ENCODE results near the gene SPRED2. TPM values are rescaled to one million over a fixed set of nuclear protein-coding genes. Genes with fewer than 3 reads are reported as not detected.

Gene SPRED2
- total and polyA plus RNA-seq, 2 of the 8 experiments (the other 6 are each of a cell fraction or from before 2014, with no cell fraction given): 15.3 to 22.5 TPM

GRCh38 chr2:65366595-65367125 lies 65.7 kb downstream of the SPRED2 start:
- DNase-seq (ENCODE audit: low read depth in 1 of 2, low spot score in 2 of 2): no peak
- Histone ChIP-seq H2BK20ac (ENCODE audit: low read length) (no peak overlapping the region), H4K91ac (replicated peaks; ENCODE audit: insufficient read length, low read length) (no peak overlapping the region), H4K8ac (ENCODE audit: extremely low read depth, insufficient read depth, low read length) (no peak overlapping the region), H2AK5ac (ENCODE audit: low read depth, low read length) (no peak overlapping the region), H2BK12ac (ENCODE audit: low read depth, low read length) (no peak overlapping the region), H3K27me3 (replicated peaks in 1 of 4; ENCODE audit: control insufficient read depth in 3 of 4, extremely low read depth in 1 of 4, insufficient read depth in 3 of 4, low read length in 3 of 4) (no peaks in the 10 kb centered on the region), H3K4me1 (replicated peaks in 1 of 4; ENCODE audit: control insufficient read depth in 3 of 4, insufficient read depth in 4 of 4, low read length in 3 of 4) (peaks cover 0 to 9% (median 2%) of the 10 kb centered on the region in 4 experiments; a peak in 4 of 7 replicates), H3K4me2 (ENCODE audit: insufficient read depth in 1 of 2, low read depth in 2 of 2, low read length in 2 of 2) (no peak overlapping the region), H3K79me2 (ENCODE audit: control insufficient read depth in 1 of 2, insufficient read depth in 2 of 2, low read length in 2 of 2) (no peaks in the 10 kb centered on the region; a peak in 1 of 4 replicates), H3K36me3 (ENCODE audit: control insufficient read depth in 2 of 4, insufficient read depth in 4 of 4, low read length in 3 of 4) (no peaks in the 10 kb centered on the region), H4K5ac (ENCODE audit: insufficient read length, low read depth, low read length) (no peak overlapping the region), H3K18ac (ENCODE audit: extremely low read depth, low read length) (no peak overlapping the region), H3K23ac (ENCODE audit: insufficient read length) (no peak overlapping the region), H3K56ac (replicated peaks; ENCODE audit: insufficient read length, low read depth, low read length) (no peak overlapping the region), H3K9me3 (ENCODE audit: insufficient read depth in 2 of 2, low read depth in 1 of 2, low read length in 1 of 2) (no peaks in the 10 kb centered on the region), H3K9ac (replicated peaks in 1 of 4; ENCODE audit: extremely low read depth in 1 of 4, low read depth in 3 of 4, low read length in 3 of 4) (no peak overlapping the region), H2AFZ (ENCODE audit: low read length) (no peak overlapping the region), H3K27ac (ENCODE audit: low read depth, low read length) (no peak overlapping the region), H3K79me1 (ENCODE audit: low read depth, low read length) (peaks cover 7% of the 10 kb centered on the region; the same call in 1 of the 2 replicates), H3K4ac (replicated peaks; ENCODE audit: insufficient read length, low read depth, low read length) (no peak overlapping the region), H3K4me3 (ENCODE audit: extremely low read depth in 1 of 4, insufficient read depth in 2 of 4, low read depth in 3 of 4, low read length in 4 of 4) (no peak overlapping the region), H3K23me2 (ENCODE audit: low read depth, low read length) (no peaks in the 10 kb centered on the region), H4K20me1 (replicated peaks in 1 of 2; ENCODE audit: control insufficient read depth in 1 of 2, insufficient read depth in 2 of 2, low read length in 2 of 2) (peaks cover 0 to 8% of the 10 kb centered on the region in 2 experiments), H2BK5ac (ENCODE audit: low read depth, low read length) (no peak overlapping the region), H3K14ac (ENCODE audit: insufficient read length) (no peak overlapping the region), H2BK120ac (replicated peaks; ENCODE audit: low read depth, low read length) (no peak overlapping the region), H2BK15ac (ENCODE audit: low read length) (no peak overlapping the region)
- no peak for TF ChIP-seq RFX5 (IDR thresholded peaks at IDR 0.05; ENCODE audit: borderline replicate concordance, low read depth, low read length)
- TF ChIP-seq BCL11A (IDR thresholded peaks at IDR 0.05; ENCODE audit: low read depth in 2 of 2, low read length in 2 of 2): no peak
- ChIA-PET POLR2A (ENCODE audit: partially characterized antibody) (interaction anchor here (0.9 kb wide), 1 partner anchor 70 kb away, joined by 3 read pairs; no protein-coding TSS in a partner anchor), CTCF (ENCODE audit: partially characterized antibody) (interaction anchor here (0.8 to 2.7 kb wide), 5 partner anchors 11 to 200 kb away, joined by 3 to 22 read pairs (median 4); no protein-coding TSS in a partner anchor)
- FAIRE-seq: no peak
- WGBS, 2 experiments (ENCODE audit: extremely low coverage in 1 of 2, insufficient coverage in 1 of 2, insufficient read length in 1 of 2, insufficient replicate concordance in 2 of 2, low coverage in 1 of 2, low lambda C conversion rate in 2 of 2, missing lambda C conversion rate in 1 of 2): 82% methylated on average over 10 of the region's 10 CpGs; no CpG with 5 or more reads in 1 of the 2 experiments

Measured in H1 (cell line).